Stimulated activated CD8-positive, alpha-beta memory T cell treated with anti-CD3 and anti-CD28 coated beads, Interleukin-7, amount 100 ng/mL, for 48 hours (primary cell): ENCODE results near the gene AMBP.

ENCODE experiments used
- DNase-seq, 2 donors: peaks; one replicate each; pipeline ENCODE4 v3.0.0-alpha.2; 2020; ENCODE audit warnings: low read depth in 1 of 2; ENCODE audit errors: extremely low read depth in 1 of 2

Gene AMBP

GRCh38 chr9:114015607-114016006, 62.5 kb downstream of the AMBP start:
- DNase-seq: no peak

GRCh38 chr9:114014044-114014443, 64.1 kb downstream of the AMBP start:
- no peak for DNase-seq

- no peak for DNase-seq
Observed at GRCh38 chr9:114012126-114012525, 66.0 kb downstream of the AMBP start.

GRCh38 chr9:114011313-114011712, 66.8 kb downstream of the AMBP start:
- DNase-seq: no peak
